SH-SY5Y (cell line): ENCODE results near the gene SPATA16.

Experiments used
- GATA2 ChIP-seq: IDR thresholded peaks from 2 replicates; pipeline ENCODE4 v1.6.1; 2011; ENCODE audit warnings: mild to moderate bottlenecking, low read depth, low read length
- GATA3 ChIP-seq: IDR thresholded peaks from 2 replicates; pipeline ENCODE4 v1.6.1; 2011; ENCODE audit warnings: low read depth, mild to moderate bottlenecking, low read length, moderate library complexity

GRCh38 chr3:172974969-172975368 lies 166.1 kb downstream of the SPATA16 start:
- TF ChIP-seq GATA3 = no peak
- TF ChIP-seq GATA2 = no peak
